ENCODE data around the gene TIPIN. TPM values are rescaled to one million over a fixed set of nuclear protein-coding genes. Genes with fewer than 3 reads are reported as not detected.

Gene TIPIN
- polyA plus RNA-seq, 2 donors: 6.3 to 7.7 TPM

Other genes starting within 250 kb of the TIPIN start
- not detected for gene MEGF11, start 102.9 kb downstream of the TIPIN start, polyA plus RNA-seq
- 1 to 10 TPM; 7.1 to 9.4 TPM for gene DIS3L, start 63.1 kb downstream of the TIPIN start, polyA plus RNA-seq
- gene MAP2K1, start 30.2 kb upstream of the TIPIN start, polyA plus RNA-seq: 10 to 100 TPM; 34.5 to 68.1 TPM
- gene SNAPC5, start 141.1 kb upstream of the TIPIN start, polyA plus RNA-seq: 10 to 100 TPM; 18.5 to 25.1 TPM
- gene RPL4, start 148.2 kb upstream of the TIPIN start, polyA plus RNA-seq: 1,000 to 10,000 TPM; 2,290 to 3,299 TPM
- 1 to 10 TPM; 4.5 to 7.9 TPM for gene ZWILCH, start 148.6 kb upstream of the TIPIN start, polyA plus RNA-seq
- gene LCTL, start 209.3 kb upstream of the TIPIN start, polyA plus RNA-seq: not detected